Glomerular visceral epithelial cell (primary cell): Measurements from ENCODE around the gene MAP3K4.

Experiments used
- DNase-seq: peaks from one replicate; pipeline ENCODE4 v3.0.0-alpha.2; 2016; ENCODE audit errors: extremely low spot score

Gene MAP3K4

DNA sequence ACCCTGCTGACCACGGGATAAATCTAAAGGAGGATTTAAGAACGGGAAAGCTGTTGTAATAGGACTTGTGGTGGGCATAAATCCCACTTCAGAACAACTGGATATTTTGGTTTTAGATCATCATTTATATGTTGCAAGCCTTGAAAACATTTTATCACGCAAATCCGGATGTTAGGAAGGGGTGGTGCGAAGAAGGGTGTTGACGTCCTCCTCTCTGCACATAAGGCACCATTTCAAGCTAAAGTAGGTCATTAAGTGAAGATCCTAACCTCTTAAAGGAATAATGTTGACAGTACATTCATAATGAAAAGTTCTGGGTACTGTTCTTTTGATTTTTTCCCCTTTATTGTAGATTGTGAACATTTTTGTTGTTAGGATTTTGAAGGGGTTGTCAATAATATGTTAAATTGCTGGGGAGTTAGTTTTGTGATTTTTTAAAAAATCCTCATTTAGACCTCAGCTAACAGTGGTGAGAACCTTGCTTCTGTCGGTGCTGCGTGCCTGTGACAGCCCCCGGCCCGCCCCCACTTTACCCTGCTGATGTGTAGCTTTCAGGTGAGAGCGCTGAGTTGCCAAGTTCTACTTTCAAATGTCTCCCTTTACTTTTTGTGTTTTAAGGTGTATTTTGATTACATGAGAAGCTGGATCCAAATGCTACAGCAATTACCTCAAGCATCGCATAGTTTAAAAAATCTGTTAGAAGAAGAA is 88.8 kb downstream of the MAP3K4 start:
- DNase-seq, result no peak

DNA sequence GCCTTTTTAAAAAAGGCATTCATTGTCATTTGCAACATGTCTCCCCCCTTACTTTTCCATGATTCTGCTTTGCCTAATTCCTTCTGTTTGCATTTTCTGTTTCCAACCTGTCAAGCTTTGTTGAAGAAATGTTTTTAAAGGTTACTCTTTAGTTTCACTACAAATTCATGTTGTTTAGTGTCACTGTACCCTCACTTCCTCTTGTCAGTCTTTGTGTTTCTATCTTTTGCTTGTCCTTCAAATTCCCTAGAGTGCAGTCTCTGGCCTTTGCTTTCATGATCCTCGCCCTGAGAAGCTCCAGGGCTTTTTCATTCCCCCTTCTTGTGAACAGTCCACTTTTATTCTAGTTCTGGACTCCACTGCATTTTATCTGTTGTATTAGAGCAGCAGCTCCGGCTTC is 90.6 kb downstream of the MAP3K4 start:
- no peak for DNase-seq

- no peak for DNase-seq
Observed at GRCh38 chr6:161085246-161085645, 93.7 kb downstream of the MAP3K4 start.

DNA sequence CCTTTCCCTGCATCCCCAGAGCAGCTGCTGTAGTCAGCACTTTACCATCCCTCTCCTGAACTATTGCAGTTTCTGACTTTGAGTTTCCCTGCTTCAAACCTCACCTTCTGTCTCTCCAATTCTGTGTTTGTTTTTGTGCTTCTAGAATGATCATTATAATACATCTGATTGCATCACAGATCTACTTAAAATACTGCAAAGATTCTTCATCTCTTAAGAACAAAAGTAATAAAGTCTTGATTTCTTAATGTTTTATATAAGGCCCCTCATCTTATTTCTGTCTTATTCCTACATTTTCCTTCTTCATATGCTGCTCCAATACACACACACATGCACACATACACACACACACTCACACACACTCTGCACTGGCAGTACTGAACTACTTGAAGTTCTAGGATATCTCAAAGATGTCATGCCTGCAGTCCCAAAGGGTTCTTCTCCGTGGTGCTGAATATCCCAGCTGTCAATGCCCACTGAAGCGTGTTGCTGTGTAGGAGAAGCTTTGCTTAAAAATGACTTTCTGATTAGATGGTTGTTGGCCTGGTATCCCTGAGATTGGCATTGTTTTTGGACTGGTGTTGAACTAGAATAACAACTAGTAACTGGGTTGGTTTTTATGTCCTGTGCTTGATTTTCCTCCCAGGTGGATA is 97.2 kb downstream of the MAP3K4 start:
- DNase-seq, result no peak

- no peak for DNase-seq
Observed at GRCh38 chr6:161091151-161091550, 99.6 kb downstream of the MAP3K4 start.

GRCh38 chr6:161091972-161092701 is 100.6 kb downstream of the MAP3K4 start:
- no peak for DNase-seq

GRCh38 chr6:161094955-161095354 is 103.4 kb downstream of the MAP3K4 start:
- no peak for DNase-seq

GRCh38 chr6:161095916-161096315 is 104.3 kb downstream of the MAP3K4 start:
- no peak for DNase-seq

DNA sequence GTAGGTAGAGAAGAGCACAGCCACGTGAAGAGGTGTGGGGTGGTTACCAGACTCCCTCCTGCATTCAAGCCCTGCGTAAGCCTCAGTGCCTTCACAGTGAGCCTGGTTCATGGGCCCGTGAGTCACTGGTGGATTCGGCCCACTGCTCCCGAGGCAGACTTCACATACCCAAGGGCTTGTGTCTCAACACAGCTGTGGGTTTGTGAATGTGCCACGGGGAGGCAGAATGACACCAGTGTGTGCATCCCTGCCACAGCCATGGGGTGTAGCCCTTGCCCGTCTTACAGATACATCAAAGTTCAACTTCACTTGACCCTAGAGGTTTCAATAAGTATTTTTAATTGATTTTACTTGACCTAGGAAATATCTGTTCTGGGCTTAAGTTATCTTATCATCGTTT is 108.5 kb downstream of the MAP3K4 start:
- DNase-seq, result peak; percentile 89

- DNase-seq, result no peak
Observed at GRCh38 chr6:161101517-161101916, 109.9 kb downstream of the MAP3K4 start.

DNA sequence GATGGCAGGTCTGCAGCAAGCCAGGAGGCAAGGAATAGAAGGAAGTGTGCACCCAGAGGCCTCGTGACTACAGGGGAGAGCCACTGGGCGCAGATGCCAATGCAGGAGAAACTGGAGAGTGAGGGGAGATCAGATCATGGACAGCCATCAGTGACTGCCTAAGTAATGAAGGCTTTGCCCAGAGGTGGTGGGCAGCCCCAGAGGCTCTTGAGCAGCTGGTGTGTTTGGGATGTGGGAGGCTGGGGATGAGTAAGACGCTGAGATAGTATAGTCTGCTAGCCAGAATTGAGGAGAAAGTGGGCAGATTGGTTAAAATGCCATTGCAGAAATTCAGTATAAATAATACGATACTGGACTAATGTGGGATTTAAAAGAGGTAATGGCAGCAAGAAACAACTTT is 111.9 kb downstream of the MAP3K4 start:
- DNase-seq, result no peak

GRCh38 chr6:161104966-161105365 is 113.4 kb downstream of the MAP3K4 start:
- DNase-seq, result no peak

DNA sequence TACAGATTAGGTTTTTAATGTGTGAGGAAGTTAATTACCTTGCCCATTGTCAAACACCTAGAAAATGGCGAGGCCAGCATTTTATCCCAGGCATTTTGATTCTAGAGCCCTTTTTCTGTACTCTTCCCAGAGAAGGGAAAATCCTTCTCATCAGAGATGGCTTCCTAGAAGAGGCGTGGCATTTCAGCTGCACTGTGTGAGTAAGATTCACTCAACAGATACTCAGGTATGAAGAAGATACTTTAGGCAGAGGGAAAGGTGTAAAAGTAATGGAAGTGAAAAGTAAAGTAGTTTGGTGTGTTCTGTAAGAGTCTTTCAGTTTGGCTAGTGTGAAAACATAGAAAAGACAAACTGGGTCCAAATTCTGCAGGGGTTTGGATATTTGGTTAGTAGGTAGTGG is 113.8 kb downstream of the MAP3K4 start:
- no peak for DNase-seq

GRCh38 chr6:161107779-161108730 is 116.5 kb downstream of the MAP3K4 start:
- no peak for DNase-seq

- DNase-seq, result no peak
Observed at GRCh38 chr6:161108916-161109315, 117.3 kb downstream of the MAP3K4 start.

- no peak for DNase-seq
Observed at GRCh38 chr6:161109366-161109765, 117.8 kb downstream of the MAP3K4 start.

- DNase-seq, result no peak
Observed at GRCh38 chr6:161110028-161110779, 118.6 kb downstream of the MAP3K4 start.

DNA sequence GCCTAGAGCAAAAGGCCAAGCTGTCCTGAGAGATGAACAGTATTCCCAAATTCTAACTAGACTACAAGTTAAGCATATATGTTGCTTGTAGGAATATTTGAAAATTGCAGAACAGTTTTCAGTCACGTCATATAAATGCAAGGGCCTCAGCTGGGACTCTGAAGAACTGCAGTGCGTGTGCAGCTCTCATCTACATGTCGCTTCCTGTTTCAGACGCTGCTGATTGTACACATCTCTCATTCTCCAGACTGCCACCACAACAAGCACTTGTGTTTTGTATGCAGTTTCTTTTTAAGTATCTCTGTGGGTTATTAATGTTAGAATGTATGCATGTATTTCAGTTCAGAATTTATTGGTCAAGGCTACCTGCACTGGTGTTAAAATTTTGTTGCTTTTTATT is 119.7 kb downstream of the MAP3K4 start:
- no peak for DNase-seq

DNA sequence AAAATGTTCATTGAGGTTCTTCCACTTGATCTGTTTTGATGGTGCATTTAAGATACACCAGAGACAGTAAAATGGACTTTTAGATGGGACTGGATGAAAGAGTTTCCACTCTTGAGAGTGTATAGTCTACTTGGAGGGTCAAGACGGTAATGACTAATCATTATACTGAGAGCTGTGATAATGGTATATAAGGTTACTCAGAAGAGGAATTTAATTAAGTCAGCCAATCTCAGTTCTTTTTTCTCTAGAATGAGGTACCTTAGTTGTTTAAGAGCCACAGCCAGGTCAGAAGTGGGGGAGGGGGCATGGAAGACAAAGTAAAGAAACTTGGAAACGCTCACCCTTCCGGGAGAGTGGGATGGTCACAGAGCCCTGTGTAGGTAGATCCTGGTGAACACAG is 123.9 kb downstream of the MAP3K4 start:
- DNase-seq, result no peak

DNA sequence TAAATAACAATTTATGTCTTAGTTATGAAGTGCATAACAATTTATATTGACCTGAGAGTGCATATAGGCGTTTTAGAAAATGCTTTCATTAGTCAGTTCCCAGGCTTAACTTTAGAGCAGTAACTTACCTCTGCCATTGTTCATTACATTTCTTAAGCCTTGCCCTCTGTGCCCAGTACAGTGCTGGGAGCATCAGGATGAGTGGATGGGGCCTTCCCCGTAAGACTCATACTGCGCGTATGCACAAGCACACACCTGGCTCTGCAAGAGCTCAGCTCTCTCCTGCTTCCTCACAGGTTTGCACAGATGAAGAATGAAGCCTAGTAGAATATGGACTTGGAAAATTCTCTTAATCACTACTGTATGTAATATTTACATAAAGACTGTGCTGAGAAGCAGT is 125.0 kb downstream of the MAP3K4 start:
- DNase-seq, result no peak

GRCh38 chr6:161117308-161117707 is 125.7 kb downstream of the MAP3K4 start:
- no peak for DNase-seq
